ENCODE results near the gene FAM83D.
"Not testable (repeated sequence)": the region's sequence is repeated elsewhere in the genome, so short reads cannot be mapped to it uniquely, and the experiment has no call there.

Gene FAM83D

GRCh38 chr20:38995536-38996044, 69.4 kb downstream of the FAM83D start:
- no peaks in the 10 kb centered on the region for H3K79me2 ChIP-seq (ENCODE audit: control insufficient read depth, low read length)
- H3K36me3 ChIP-seq (ENCODE audit: control insufficient read depth, low read length) = peaks cover 48% of the 10 kb centered on the region
- H3K4me3 ChIP-seq (ENCODE audit: low read length) = no peak overlapping the region
- no peaks in the 10 kb centered on the region for H3K27me3 ChIP-seq (ENCODE audit: control insufficient read depth, low read length)
- no peaks in the 10 kb centered on the region for H3K9me3 ChIP-seq (ENCODE audit: control insufficient read depth, insufficient read depth, low read length)
- TF ChIP-seq CTCF (IDR thresholded peaks at IDR 0.05; ENCODE audit: low read depth, low read length, poor library complexity, severe bottlenecking) (no peak), EZH2phosphoT487 (IDR thresholded peaks at IDR 0.05; ENCODE audit: borderline replicate concordance, low read length) (no peak)
- H3K27ac ChIP-seq (ENCODE audit: low read depth, low read length) = no peak overlapping the region
- H3K4me1 ChIP-seq (ENCODE audit: control insufficient read depth, low read length) = peaks cover 3% of the 10 kb centered on the region; the same call in 1 of the 2 replicates
- no peak overlapping the region for H3K4me2 ChIP-seq (ENCODE audit: low read length)
- no peaks in the 10 kb centered on the region for H3K9me2 ChIP-seq (replicated peaks; ENCODE audit: control insufficient read depth, low read length)
- H3F3A ChIP-seq (ENCODE audit: control insufficient read depth, insufficient read depth) = no peaks in the 10 kb centered on the region
- H4K20me1 ChIP-seq (ENCODE audit: control insufficient read depth, insufficient read depth, low read depth, low read length) = no peaks in the 10 kb centered on the region; the same call in 1 of the 2 replicates

DNA sequence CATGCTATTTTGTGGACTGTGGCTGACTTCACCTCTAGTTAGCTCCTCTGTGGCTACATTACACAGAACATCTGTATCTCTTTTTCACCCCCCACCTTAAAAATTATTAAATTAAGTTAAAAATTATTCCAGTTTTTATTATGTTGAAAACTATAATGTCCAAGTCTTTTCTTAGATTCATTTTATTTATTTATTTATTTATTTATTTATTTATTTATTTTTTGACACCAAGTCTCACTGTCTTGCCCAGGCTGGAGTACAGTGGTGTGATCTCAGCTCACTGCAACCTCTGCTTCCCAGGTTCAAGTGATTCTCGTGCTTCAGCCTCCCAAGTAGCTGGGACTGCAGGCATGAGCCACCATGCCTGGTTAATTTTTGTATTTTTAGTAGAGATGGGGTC, 70.6 kb downstream of the FAM83D start:
- H3K4me3 ChIP-seq (ENCODE audit: low read length); H3K9me2 ChIP-seq (replicated peaks; ENCODE audit: control insufficient read depth, low read length); H3K27me3 ChIP-seq (ENCODE audit: control insufficient read depth, low read length); H3F3A ChIP-seq (ENCODE audit: control insufficient read depth, insufficient read depth); H3K4me2 ChIP-seq (ENCODE audit: low read length); H3K79me2 ChIP-seq (ENCODE audit: control insufficient read depth, low read length); H3K4me1 ChIP-seq (ENCODE audit: control insufficient read depth, low read length); H3K9me3 ChIP-seq (ENCODE audit: control insufficient read depth, insufficient read depth, low read length); H3K27ac ChIP-seq (ENCODE audit: low read depth, low read length); H4K20me1 ChIP-seq (ENCODE audit: control insufficient read depth, insufficient read depth, low read depth, low read length): not testable (repeated sequence)
- peaks cover 49% of the 10 kb centered on the region for H3K36me3 ChIP-seq (ENCODE audit: control insufficient read depth, low read length)

- peaks cover 3% of the 10 kb centered on the region; the same call in 1 of the 2 replicates for H3K4me1 ChIP-seq (ENCODE audit: control insufficient read depth, low read length)
- H3K79me2 ChIP-seq (ENCODE audit: control insufficient read depth, low read length) = no peaks in the 10 kb centered on the region
- H3K9me3 ChIP-seq (ENCODE audit: control insufficient read depth, insufficient read depth, low read length) = no peaks in the 10 kb centered on the region
- no peak overlapping the region for H3K4me2 ChIP-seq (ENCODE audit: low read length)
- TF ChIP-seq EZH2phosphoT487 (IDR thresholded peaks at IDR 0.05; ENCODE audit: borderline replicate concordance, low read length) = no peak
- peak; percentile 16 for TF ChIP-seq CTCF (IDR thresholded peaks at IDR 0.05; ENCODE audit: low read depth, low read length, poor library complexity, severe bottlenecking)
- no peaks in the 10 kb centered on the region; the same call in 1 of the 2 replicates for H4K20me1 ChIP-seq (ENCODE audit: control insufficient read depth, insufficient read depth, low read depth, low read length)
- no peaks in the 10 kb centered on the region for H3K9me2 ChIP-seq (replicated peaks; ENCODE audit: control insufficient read depth, low read length)
- H3K4me3 ChIP-seq (ENCODE audit: low read length) = no peak overlapping the region
- no peaks in the 10 kb centered on the region for H3K27me3 ChIP-seq (ENCODE audit: control insufficient read depth, low read length)
- H3K27ac ChIP-seq (ENCODE audit: low read depth, low read length) = no peak overlapping the region
- peaks cover 50% of the 10 kb centered on the region for H3K36me3 ChIP-seq (ENCODE audit: control insufficient read depth, low read length)
- no peaks in the 10 kb centered on the region for H3F3A ChIP-seq (ENCODE audit: control insufficient read depth, insufficient read depth)
Measured at GRCh38 chr20:38997622-38998021, 71.4 kb downstream of the FAM83D start.

DNA sequence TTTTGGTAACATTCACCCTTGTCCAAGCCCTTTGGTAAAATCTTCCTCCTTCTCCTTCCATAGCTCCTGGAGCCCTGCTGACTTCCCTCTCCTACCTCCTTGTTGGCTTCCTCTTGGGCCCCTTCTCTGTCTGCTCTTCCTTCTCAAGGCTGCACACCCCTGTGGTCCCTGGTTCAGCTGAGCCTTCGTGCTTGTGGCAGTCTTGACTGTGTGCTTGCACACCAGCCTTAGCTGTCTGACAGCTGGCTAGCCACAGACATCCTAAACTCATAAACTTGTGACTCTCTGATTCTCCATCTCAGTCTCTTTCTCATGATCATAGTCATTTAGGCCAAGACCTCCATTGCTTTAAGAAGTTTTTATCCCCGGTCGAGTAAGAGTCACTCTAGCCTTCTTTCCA, 73.0 kb downstream of the FAM83D start:
- no peaks in the 10 kb centered on the region; the same call in 1 of the 2 replicates for H4K20me1 ChIP-seq (ENCODE audit: control insufficient read depth, insufficient read depth, low read depth, low read length)
- H3K4me2 ChIP-seq (ENCODE audit: low read length) = no peak overlapping the region
- no peaks in the 10 kb centered on the region for H3K27me3 ChIP-seq (ENCODE audit: control insufficient read depth, low read length)
- H3K4me3 ChIP-seq (ENCODE audit: low read length) = no peak overlapping the region
- no peak overlapping the region for H3K27ac ChIP-seq (ENCODE audit: low read depth, low read length)
- H3K9me2 ChIP-seq (replicated peaks; ENCODE audit: control insufficient read depth, low read length) = no peaks in the 10 kb centered on the region
- H3K9me3 ChIP-seq (ENCODE audit: control insufficient read depth, insufficient read depth, low read length) = no peaks in the 10 kb centered on the region
- H3K36me3 ChIP-seq (ENCODE audit: control insufficient read depth, low read length) = peaks cover 62% of the 10 kb centered on the region
- no peaks in the 10 kb centered on the region for H3K79me2 ChIP-seq (ENCODE audit: control insufficient read depth, low read length)
- TF ChIP-seq CTCF (IDR thresholded peaks at IDR 0.05; ENCODE audit: low read depth, low read length, poor library complexity, severe bottlenecking) (no peak), EZH2phosphoT487 (IDR thresholded peaks at IDR 0.05; ENCODE audit: borderline replicate concordance, low read length) (no peak)
- peaks cover 3% of the 10 kb centered on the region; the same call in 1 of the 2 replicates for H3K4me1 ChIP-seq (ENCODE audit: control insufficient read depth, low read length)
- H3F3A ChIP-seq (ENCODE audit: control insufficient read depth, insufficient read depth) = no peaks in the 10 kb centered on the region
